Femur (tissue), 1 donor: ENCODE measurements around the gene MRC2.

Experiments
- DNase-seq: peaks from one replicate; pipeline ENCODE4 v3.0.0-alpha.2; 2017

MRC2 gene

DNA sequence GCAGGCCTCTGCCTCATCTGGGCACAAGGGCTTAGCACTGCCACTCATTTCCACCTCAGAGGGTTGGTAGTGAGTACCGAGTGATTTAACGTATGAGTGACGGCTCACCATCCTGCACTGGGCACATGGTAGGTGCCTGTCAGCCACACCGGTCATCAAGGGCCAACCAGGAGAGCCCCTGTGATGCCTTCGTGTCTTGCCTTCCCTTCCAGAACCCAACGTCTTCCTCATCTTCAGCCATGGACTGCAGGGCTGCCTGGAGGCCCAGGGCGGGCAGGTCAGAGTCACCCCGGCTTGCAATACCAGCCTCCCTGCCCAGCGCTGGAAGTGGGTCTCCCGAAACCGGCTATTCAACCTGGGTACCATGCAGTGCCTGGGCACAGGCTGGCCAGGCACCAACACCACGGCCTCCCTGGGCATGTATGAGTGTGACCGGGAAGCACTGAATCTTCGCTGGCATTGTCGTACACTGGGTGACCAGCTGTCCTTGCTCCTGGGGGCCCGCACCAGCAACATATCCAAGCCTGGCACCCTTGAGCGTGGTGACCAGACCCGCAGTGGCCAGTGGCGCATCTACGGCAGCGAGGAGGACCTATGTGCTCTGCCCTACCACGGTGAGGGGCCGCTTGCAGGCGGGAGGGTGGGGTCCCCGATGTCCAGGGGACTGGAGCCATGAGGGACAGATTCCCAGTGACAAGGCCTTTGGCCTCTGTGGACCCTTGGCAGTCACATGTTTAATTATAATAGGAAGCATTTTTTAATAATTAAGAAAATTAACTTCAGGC is 37.1 kb downstream of the MRC2 start:
- DNase-seq, result no peak

DNA sequence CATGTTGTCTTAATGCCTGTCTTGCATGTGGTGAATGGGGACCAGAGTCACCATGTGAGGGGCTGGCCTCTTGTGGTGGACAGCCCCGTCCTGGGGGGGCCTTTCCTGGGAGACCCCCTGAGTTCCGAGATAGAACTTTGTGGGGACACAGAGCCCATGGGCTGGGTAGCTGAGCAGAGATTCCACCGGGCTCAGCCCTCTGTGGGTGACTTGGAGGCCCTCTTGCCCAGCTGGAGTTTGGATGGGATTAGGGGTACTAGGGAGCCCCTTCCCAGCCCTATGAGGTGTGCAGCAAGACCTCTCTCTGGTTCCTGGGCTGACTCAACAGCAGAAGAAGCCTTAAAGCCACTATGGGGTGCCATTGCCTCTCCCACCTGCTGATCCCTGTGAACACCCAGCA is 38.1 kb downstream of the MRC2 start:
- no peak for DNase-seq

DNA sequence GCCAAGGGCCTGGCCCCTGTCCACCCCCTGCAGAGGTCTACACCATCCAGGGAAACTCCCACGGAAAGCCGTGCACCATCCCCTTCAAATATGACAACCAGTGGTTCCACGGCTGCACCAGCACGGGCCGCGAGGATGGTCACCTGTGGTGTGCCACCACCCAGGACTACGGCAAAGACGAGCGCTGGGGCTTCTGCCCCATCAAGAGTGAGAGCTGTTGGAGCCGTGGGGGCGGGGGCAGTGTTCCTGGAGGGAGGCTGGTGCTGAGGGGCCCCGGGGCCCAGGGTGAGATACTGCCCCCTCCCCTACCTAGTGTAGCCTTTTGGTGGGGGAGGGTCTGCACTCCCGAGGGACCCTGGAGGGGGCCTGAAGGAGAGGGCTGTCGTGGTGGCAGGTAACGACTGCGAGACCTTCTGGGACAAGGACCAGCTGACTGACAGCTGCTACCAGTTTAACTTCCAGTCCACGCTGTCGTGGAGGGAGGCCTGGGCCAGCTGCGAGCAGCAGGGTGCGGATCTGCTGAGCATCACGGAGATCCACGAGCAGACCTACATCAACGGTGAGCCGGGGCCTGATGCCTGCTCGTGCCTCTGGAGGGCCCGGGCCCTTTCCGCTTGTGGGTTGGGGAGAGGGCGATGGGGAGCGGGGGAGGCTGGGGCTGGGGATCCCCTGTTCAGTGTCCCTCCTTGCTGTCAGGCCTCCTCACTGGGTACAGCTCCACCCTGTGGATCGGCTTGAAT is 38.8 kb downstream of the MRC2 start:
- DNase-seq, result no peak

DNA sequence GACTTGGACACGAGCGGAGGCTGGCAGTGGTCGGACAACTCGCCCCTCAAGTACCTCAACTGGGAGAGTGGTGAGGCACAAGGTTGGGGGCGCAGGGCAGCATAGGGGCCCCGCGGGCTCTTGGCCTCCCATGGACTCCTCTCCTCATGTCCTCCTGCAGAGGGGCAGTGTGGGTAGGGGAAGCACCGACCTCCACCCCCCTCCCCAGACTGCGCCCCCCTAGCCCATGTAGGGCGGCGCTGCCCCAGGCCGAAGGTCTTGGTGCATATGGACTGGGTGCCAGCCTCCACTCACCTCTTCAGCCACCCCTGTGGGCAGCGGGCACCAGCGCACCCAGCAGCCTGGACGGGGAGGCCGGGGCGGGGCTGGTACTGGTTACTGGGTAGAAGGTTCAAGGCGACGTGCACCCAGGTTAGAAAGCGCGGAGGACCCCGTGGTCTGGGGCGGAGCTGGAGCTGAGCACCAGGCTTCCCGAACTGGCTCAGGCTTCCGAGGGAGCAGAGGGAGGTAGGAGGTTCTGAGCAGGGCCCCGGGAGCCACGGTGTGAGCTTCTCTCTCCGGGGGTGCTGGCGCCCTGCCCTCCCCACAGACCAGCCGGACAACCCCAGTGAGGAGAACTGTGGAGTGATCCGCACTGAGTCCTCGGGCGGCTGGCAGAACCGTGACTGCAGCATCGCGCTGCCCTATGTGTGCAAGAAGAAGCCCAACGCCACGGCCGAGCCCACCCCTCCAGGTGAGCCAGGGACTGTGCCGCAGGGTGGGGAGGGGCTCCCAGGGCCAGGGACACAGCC is 39.5 kb downstream of the MRC2 start:
- DNase-seq, result peak; percentile 24

DNA sequence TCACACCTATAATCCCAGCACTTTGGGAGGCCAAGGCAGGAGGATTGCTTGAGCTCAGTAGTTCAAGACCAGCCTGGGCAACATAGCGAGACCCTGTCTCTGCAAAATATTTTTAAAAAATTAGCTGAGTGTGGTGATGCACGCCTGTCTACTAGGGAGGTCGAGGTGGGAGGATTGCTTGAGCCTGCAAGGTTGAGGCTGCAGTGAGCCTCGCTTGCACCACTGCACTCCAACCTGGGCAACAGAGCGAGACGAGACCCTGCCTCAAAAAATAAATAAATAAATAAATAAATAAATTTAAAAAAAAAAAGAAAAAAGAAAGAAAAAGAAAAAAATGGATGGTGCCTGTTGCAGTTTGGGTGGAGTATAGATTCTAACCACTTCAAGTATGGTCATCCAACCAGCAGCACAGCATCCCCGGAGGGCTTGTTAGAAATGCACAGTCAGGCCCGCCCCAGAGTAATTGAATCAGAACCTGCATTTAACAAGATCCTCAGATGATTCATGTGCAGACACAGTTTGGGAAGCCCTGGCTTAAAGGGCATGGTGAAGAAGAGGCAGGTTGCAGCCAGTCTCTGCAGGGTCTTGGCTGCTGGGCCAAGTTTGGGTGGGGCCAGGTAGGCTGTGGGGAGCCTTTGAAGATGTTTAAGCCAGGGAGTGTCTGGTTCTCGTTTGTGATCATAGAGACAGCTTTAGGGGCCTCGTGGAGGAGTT is 40.8 kb downstream of the MRC2 start:
- DNase-seq, result no peak

DNA sequence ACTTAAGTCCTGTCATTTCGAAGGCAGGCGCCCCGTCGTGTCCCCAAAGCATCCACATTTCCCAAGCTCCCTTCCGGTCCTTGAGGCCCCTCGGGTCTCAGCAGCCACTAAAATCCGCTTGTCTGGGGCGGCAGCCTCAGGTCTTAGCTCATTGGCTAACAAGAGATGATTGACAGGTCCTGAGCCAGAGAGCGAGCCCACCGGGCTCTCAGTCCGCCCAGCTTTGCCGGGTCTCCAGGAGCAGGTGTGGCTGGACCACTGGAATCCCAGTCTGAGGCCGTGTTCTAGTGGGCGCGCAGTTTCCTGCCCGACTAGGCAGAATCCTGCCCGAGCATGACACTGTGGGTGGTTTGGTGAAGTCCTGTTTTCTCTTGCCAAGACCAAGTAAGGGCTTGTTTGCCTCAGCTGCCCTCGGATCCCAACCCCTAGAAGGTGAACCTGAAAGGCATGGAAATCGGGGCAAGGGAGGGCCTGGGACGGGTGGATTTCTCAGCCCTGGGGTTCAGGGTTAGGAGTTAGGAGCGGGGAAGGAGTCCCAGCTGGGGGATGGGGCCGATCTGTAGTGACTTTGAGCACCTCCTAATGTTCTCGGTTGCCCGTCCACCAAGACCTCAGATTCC is 42.8 kb downstream of the MRC2 start:
- peak; percentile 42 for DNase-seq

DNA sequence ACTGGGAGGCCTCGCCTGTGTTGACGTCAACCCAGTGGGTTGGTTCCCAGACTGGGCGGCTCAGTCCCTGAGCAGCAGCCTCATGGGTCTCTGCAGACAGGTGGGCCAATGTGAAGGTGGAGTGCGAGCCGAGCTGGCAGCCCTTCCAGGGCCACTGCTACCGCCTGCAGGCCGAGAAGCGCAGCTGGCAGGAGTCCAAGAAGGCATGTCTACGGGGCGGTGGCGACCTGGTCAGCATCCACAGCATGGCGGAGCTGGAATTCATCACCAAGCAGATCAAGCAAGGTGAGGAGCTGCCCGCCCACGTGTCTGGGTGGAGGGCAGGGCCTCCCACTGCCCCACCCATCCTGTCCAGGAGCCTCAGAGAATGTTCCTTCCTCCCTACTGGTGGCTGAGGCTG is 44.1 kb downstream of the MRC2 start:
- DNase-seq, result peak; percentile 28

DNA sequence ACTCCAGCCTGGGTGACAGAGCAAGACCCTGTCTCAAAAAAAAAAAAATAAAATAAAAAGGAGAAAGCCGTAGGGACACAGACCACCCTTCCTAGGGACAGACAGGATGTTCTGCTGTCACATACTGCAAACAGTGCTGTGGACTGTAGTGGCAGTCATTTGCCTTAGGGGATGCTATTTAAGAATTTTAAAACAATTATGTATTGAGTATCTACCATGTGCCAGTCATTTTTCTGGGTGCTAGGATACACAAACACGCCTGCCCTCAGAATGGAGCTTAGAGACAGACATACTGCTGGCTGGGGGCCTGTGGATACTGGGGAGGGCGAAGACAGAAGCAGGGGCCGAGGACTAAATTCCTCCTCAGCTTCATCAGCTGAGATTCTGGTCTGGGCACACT is 45.5 kb downstream of the MRC2 start:
- DNase-seq, result no peak

DNA sequence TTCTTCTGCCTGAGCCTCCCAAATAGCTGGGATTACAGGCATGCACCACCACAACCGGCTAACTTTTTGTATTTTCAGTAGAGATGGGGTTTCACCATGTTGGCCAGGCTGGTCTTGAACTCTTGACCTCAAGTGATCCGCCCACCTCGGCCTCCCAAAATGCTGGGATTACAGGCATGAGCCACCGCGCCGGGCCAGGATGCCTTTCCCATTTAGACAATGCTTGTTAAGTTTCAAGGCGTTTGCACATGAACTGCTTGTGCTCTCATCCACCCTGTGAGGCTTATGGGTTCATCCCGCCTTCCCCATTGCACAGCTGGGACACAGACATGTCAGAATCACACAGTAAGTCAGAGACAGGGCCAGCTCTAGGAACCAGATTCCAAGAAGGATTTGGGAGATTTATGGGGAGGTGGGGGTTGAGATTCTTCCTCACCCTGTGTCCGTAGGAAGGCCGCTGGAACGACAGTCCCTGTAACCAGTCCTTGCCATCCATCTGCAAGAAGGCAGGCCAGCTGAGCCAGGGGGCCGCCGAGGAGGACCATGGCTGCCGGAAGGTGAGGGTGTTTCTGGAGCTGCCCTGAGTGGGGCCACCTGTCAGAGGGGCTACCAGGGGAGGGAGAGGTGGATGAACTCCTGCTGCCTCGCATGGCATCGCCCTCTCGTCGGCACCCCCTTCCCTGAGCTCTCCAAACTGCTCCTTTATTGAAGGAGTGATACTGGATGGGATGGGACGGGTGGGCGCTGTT is 46.3 kb downstream of the MRC2 start:
- no peak for DNase-seq

DNA sequence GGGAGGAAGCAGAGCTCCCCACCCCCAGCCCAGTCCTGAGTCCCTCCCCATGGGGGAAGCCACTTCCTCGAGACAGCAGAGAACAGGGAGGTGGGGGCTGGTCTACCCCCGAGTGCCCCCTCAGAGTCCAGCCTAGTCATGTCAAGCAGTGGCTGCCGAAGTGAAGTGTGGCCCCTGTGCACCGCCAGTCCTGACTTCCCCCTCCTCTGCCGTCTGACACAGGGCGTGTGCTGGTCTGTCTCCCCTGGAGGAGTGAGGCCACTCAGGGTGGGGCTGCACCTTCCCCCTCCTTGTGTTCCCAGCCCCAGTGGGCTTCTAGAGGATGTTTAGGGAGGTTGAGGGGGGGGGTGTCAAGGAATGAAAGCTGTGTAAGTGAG is 46.9 kb downstream of the MRC2 start:
- DNase-seq, result no peak

DNA sequence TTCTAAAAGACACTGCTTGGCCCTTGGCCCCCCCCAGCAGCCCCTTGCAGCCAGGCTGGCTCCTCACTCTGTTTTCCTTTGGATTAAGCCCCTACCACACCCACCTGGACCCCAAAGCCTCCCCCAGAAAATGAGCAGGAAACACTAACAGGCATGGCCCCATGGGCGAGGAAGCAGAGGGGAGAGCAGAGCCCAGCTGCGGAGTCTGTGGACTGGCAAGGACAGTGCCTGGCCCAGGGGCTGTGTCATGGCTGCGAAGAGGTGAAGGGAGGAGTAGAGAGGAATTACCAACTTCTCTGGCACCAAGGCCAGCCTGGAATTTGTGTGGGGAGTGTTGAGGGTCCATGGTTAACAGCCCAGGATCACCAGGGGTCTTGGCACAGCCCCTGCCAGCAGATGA is 47.4 kb downstream of the MRC2 start:
- no peak for DNase-seq

DNA sequence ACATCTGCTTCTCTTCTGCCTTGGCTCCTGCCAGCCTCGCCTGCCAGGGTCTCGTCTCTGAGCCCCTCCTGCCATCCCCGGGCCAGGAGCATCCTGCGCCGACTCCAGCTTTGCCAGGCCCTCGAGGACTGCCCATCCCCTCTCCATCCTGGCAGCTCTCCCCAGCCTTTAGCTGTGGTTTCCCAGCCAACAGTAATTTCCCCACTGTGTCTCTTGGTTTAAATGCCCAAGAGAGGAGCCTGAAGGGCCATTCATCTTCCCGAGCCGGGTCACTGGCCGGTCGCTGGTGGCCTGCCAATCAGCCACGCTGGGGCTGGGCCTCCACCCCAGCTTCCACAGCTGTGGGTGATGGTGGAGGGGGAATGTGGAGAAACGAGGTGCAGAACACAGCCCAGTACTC is 47.8 kb downstream of the MRC2 start:
- DNase-seq, result peak; percentile 85

DNA sequence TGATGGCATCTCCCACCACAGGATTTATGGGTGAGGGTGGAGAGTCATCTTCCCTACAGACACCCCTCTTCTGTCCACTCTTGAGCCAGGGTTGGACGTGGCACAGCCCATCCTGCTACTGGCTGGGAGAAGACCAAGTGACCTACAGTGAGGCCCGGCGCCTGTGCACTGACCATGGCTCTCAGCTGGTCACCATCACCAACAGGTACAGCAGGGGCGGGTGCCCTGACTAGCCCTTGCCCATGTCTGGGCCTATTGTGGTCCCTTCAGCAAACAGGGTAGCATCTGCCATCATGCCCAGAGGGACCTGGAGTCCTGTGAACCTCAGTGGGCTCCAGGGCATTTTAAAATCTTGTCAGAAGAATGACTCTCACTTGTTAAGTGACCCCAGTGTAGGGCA is 48.2 kb downstream of the MRC2 start:
- DNase-seq, result no peak

DNA sequence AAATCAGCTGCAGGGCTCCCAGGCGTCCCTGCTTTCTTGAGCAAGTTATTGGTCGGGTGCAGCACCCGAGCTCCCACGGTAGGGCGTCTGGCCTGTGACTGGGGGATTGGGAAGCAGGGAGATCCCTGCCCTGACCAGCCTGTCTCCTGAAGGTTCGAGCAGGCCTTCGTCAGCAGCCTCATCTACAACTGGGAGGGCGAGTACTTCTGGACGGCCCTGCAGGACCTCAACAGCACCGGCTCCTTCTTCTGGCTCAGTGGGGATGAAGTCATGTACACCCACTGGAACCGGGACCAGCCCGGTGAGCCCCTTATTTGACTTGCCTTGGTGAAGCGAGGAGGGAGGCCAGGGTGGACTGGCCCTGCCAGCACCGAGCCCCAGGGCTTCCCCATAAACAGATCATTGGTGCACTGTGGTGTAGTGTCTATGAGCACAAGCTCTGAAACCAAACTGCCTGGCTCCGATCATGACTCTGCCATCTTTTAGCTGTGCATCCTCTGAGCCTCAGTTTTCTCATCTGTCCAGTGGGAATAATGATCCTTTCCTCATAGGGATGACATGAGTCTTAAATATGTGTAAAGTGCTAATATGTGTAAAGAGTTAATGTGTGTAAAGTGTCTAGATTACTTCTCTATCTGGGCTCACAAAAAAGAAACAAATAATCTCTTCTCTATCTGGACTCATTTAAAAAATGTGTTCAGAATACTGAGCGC is 48.9 kb downstream of the MRC2 start:
- DNase-seq, result no peak

DNA sequence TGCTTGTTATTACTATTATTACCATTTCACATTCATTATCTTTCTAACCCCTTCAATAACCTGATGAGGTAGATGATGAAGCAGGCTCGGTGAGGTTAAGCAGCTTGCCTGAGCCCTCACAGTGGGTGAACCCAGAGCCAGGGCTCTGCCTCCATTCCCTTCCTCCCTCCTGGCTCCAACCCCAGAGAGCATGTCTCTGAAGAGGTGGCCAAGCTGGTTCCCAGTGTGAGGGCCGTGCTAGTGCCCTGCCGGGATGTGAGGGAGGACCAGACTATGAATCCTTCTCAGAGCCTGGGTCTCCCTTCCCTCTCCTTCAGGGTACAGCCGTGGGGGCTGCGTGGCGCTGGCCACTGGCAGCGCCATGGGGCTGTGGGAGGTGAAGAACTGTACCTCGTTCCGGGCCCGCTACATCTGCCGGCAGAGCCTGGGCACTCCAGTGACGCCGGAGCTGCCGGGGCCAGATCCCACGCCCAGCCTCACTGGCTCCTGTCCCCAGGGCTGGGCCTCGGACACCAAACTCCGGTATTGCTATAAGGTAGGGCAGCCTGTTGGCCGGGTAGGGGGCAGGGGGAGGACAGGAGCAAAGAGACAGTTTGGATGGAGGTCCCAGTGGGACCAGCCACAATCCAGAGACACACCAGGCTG is 49.6 kb downstream of the MRC2 start:
- DNase-seq, result no peak

DNA sequence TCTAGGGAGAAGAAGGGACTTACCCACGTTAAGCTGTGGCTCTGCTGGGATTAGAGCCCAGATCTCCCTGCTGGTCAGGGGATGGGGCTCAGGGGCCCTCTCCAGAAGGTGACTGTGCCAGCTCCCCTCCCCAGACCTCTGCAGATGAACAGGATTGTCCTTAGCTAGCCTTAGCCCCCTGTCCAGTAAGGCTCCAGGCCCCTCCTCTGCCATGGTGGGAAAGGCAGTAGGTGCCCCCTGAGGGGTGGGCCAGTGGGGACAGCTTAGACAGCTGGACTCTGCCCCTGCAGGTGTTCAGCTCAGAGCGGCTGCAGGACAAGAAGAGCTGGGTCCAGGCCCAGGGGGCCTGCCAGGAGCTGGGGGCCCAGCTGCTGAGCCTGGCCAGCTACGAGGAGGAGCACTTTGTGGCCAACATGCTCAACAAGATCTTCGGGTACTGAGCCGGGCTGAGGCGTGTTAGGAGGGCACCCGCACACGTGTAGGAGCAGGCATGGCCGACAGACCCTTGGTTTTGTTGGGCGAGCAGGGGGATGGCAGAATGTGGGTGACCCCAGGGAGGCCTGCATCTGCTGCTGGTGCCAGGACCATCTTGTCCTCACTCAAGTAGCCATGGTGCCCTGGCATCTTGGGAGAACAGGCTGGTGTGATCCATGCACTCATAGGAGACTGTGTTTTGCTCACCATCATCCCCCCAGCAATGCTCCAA is 50.9 kb downstream of the MRC2 start:
- peak; percentile 23 for DNase-seq

DNA sequence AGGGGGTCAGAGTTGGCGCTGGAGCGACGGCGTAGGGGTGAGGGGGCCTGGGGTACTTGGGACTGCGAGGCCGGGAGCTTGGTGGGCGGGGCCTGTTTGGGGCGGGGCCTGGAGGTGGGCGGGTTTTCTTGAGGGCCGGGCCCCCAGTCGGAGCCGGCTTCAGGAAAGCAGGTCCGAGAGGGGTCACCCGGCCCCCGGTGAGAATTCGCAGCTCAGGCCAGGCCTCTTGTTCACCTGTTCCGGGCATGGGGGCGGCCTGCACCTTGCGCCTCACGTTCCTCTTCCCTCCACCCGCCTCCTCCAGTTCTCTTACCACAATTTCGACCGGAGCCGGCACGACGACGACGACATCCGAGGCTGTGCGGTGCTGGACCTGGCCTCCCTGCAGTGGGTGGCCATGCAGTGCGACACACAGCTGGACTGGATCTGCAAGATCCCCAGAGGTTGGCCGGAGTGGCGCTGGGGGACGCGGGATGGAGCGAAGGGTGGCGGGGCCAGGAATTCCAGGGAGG is 52.5 kb downstream of the MRC2 start:
- DNase-seq, result peak; percentile 28

DNA sequence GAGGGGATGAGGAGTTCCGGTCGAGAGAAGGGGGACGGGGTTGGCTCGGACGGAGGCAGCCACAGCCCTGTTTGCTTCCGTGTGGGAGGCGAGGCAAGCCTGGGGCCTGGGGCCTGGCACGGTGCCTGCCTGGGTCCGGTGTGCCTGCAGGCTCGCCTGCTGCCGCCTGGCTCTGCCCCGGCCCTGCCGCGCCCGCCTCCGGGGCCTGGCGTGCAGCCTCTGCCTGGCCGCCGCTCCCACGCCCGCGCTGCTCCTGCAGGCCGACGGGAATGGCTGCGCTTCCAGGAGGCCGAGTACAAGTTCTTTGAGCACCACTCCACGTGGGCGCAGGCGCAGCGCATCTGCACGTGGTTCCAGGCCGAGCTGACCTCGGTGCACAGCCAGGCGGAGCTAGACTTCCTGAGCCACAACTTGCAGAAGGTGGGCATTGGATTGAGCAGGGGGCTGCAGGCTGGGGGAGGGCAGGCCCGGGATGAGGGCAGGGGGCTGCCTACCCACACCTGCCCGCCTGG is 53.1 kb downstream of the MRC2 start:
- peak; percentile 27 for DNase-seq
